GM18498 (cell line): ENCODE results near the gene S100A13.
"Not testable (repeated sequence)": the region's sequence is repeated elsewhere in the genome, so short reads cannot be mapped to it uniquely, and the experiment has no call there.

Experiments used
- ATAC-seq: cut with Tn5 transposase; IDR thresholded peaks from one replicate; pipeline ENCODE4 v1.9.1; 2021; ENCODE audit warnings: mild to moderate bottlenecking, moderate library complexity; ENCODE audit not compliant: unreplicated experiment

The S100A13 gene

DNA sequence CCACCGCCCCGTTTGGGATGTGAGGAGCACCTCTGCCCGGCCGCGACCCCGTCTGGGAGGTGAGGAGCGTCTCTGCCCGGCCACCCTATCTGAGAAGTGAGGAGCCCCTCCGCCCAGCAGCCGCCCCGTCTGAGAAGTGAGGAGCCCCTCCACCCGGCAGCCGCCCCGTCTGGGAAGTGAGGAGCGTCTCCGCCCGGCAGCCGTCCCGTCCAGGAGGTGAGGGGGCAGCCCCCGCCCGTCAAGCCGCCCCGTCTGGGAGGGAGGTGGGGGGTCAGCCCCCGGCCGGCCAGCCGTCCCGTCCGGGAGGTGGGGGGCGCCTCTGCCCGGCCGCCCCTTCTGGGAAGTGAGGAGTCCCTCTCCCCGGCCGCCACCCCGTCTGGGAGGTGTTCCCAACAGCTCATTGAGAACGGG is 52.2 kb downstream of the S100A13 start:
- ATAC-seq = not testable (repeated sequence)

DNA sequence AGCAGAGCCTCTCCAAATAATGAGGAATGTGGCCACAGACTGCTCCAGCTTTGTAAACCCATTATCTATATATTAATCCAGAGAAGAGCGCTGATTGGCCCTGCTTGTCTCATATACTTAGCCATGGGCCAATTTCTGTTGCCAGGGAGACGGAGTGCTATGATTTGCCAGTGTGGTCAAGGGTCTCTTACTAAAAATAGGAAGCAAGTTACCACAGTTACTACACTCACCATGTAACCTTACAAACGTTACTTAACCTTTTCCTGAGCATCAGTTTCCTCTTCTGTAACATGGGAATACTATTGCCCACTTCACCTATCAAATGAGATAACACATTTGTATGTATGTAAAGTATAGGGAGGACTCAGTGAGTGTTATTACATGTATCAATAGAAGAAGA is 54.0 kb downstream of the S100A13 start:
- ATAC-seq = no peak

DNA sequence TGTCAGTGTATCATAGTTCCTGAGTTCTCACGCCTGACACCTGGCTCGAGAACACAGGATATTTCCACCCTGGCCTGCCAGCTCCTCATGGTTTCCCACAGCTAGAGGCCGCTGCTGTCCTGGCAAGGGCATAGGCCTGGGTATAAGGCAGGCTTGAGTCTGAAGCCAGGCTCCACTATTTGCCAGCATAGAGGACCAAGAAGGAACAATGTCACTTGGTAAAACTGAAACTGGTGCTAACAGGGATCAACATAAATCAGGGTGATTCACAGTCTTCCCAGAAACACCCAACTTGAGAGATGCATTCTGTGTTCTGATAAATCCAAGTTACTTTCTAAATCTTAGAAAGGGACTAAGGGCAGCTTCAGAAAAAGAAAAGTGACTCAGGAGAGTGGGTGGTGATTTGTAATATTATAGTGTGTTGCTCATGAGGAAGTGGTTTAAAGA is 54.7 kb downstream of the S100A13 start:
- no peak for ATAC-seq

DNA sequence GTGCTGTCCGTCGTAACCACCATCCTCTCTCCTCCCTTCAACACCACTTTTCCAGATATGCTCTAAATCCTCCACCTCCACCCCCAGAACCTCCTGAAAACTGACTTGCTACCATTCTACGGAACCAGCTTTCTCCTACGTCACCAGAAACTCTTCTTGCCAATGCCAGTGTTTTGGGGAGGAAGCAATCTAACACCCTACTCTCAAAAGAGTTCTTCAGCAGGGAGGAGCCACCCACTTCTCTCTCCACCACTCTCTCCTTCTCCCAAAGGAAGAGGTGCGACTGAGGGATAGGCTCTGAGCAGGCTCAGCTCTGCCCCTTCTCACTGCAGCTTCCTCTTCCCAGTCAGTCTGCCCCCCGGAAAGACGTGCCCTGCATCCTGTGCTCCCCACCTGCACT is 55.6 kb downstream of the S100A13 start:
- ATAC-seq = no peak

DNA sequence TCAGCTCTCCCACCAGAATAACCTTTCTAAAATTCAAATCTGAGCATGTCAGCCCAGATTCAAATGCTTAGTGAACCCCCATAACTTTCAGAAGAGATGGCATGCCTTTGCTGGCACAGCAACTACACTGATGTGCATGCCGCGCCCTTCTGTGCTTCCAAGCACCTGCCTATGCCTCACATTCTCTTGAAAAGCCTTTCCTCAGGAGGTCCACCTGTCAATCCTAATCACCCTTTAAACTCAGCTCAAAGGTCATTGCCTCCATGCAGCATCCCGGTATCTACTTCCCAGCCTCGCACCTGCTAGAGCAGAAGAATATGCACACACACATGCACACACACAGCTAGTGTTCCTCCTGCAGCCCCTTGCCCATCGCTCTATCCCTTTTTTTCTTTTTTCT is 56.4 kb downstream of the S100A13 start:
- no peak for ATAC-seq

DNA sequence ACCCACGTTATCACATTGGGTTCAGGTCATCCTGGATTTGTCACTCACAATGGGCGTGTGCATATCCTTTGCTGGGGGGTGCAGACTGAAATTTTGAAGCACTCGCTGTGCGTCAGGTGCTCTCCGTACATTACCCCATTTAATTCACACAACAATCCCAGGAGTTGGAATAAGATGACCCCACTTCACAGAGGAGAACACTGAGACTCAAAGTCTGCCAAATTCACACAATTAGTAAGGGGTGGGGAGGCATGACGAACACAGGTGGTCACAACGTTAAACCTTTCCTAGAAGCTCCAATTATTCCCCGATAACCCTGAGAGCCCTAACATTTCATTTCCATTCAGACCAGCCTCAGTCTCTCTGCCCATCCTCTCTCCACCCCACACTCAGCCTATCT is 57.8 kb downstream of the S100A13 start:
- ATAC-seq = no peak
